GM21576 (cell line): ENCODE results near the gene TSLP.
A peak's percentile ranks its signal among the peaks of the same experiment; 100 is the strongest.

Experiments used
- ATAC-seq: cut with Tn5 transposase; IDR thresholded peaks from one replicate; pipeline ENCODE4 v1.9.1; 2021; ENCODE audit warnings: mild to moderate bottlenecking, moderate library complexity; ENCODE audit not compliant: unreplicated experiment

The TSLP gene

GRCh38 chr5:111071413-111071812, at the start of gene TSLP:
Gene TSLP, plus strand, starts transcription at chr5:111071713. Its CDS starts 178 bp downstream, at chr5:111071891.
- no peak for ATAC-seq

- ATAC-seq: no peak
Observed at GRCh38 chr5:111022301-111022700, 49.2 kb upstream of the TSLP start.

- ATAC-seq: no peak
Observed at GRCh38 chr5:111028865-111029264, 42.6 kb upstream of the TSLP start.

- ATAC-seq: no peak
Observed at GRCh38 chr5:111043712-111044506, 27.6 kb upstream of the TSLP start.

- ATAC-seq: no peak
Observed at GRCh38 chr5:111058064-111058463, 13.4 kb upstream of the TSLP start.

- ATAC-seq: no peak
Observed at GRCh38 chr5:111060169-111060568, 11.3 kb upstream of the TSLP start.

- no peak for ATAC-seq
Observed at GRCh38 chr5:111061618-111062017, 9.9 kb upstream of the TSLP start.

GRCh38 chr5:111063709-111064322, 7.7 kb upstream of the TSLP start:
- no peak for ATAC-seq

GRCh38 chr5:111066261-111066938, 5.1 kb upstream of the TSLP start:
- ATAC-seq: no peak

- ATAC-seq: no peak
Observed at GRCh38 chr5:111068213-111068612, 3.3 kb upstream of the TSLP start.

GRCh38 chr5:111069839-111070238, 1.7 kb upstream of the TSLP start:
- ATAC-seq: no peak

- ATAC-seq: peak; percentile 37
Observed at GRCh38 chr5:111070272-111071134, 1.0 kb upstream of the TSLP start.

- peak; percentile 85 for ATAC-seq
Observed at GRCh38 chr5:111072949-111073682, 1.6 kb downstream of the TSLP start.

- no peak for ATAC-seq
Observed at GRCh38 chr5:111074244-111074643, 2.7 kb downstream of the TSLP start.

- ATAC-seq: no peak
Observed at GRCh38 chr5:111075520-111075919, 4.0 kb downstream of the TSLP start.

GRCh38 chr5:111076091-111076490, 4.6 kb downstream of the TSLP start:
- no peak for ATAC-seq

GRCh38 chr5:111077678-111078077, 6.2 kb downstream of the TSLP start:
- no peak for ATAC-seq

GRCh38 chr5:111079846-111080245, 8.3 kb downstream of the TSLP start:
- no peak for ATAC-seq

- ATAC-seq: no peak
Observed at GRCh38 chr5:111083323-111083722, 11.8 kb downstream of the TSLP start.
